ENCODE data around the gene LTBP4.

LTBP4 gene

GRCh38 chr19:40609561-40610395, 8.6 kb downstream of the LTBP4 start:
- TF ChIP-seq CTCF (IDR thresholded peaks at IDR 0.05): no peak

- no peak for TF ChIP-seq CTCF (IDR thresholded peaks at IDR 0.05)
Measured at GRCh38 chr19:40610396-40611064, 9.4 kb downstream of the LTBP4 start.

- no peak for TF ChIP-seq CTCF (IDR thresholded peaks at IDR 0.05)
Measured at GRCh38 chr19:40611096-40611495, 9.9 kb downstream of the LTBP4 start.

- no peak for TF ChIP-seq CTCF (IDR thresholded peaks at IDR 0.05)
Measured at GRCh38 chr19:40611900-40612698, 10.9 kb downstream of the LTBP4 start.

- no peak for TF ChIP-seq CTCF (IDR thresholded peaks at IDR 0.05)
Measured at GRCh38 chr19:40612831-40613689, 11.9 kb downstream of the LTBP4 start.

GRCh38 chr19:40613690-40614621, 12.8 kb downstream of the LTBP4 start:
- no peak for TF ChIP-seq CTCF (IDR thresholded peaks at IDR 0.05)
